ENCODE data around the gene SRGAP1.

Gene SRGAP1

GRCh38 chr12:64083285-64084210 lies 239.0 kb downstream of the SRGAP1 start:
- ATAC-seq = no peak
- no peaks in the 10 kb centered on the region for H3K9me3 Mint-ChIP-seq
- H3K4me3 Mint-ChIP-seq = no peak overlapping the region
- no peaks in the 10 kb centered on the region for H3K4me1 Mint-ChIP-seq
- no peak overlapping the region for H3K27ac Mint-ChIP-seq
- DNase-seq = no peak
- no peaks in the 10 kb centered on the region for H3K27me3 Mint-ChIP-seq

- H3K27ac Mint-ChIP-seq = peak overlapping the region in 1 of 2 donors; percentile 21
- DNase-seq = no peak
- no peaks in the 10 kb centered on the region for H3K9me3 Mint-ChIP-seq
- no peaks in the 10 kb centered on the region for H3K27me3 Mint-ChIP-seq
- no peak for ATAC-seq
- no peak overlapping the region for H3K4me3 Mint-ChIP-seq
- no peaks in the 10 kb centered on the region for H3K4me1 Mint-ChIP-seq
Observed at GRCh38 chr12:64085154-64085553, 240.7 kb downstream of the SRGAP1 start.

GRCh38 chr12:64085996-64086395 lies 241.5 kb downstream of the SRGAP1 start:
- no peaks in the 10 kb centered on the region for H3K9me3 Mint-ChIP-seq
- H3K4me1 Mint-ChIP-seq = no peaks in the 10 kb centered on the region
- H3K27me3 Mint-ChIP-seq = no peaks in the 10 kb centered on the region
- DNase-seq (no peak), ATAC-seq (no peak)
- no peak overlapping the region for H3K4me3 Mint-ChIP-seq
- no peak overlapping the region for H3K27ac Mint-ChIP-seq

GRCh38 chr12:64086946-64087345 lies 242.4 kb downstream of the SRGAP1 start:
- H3K27me3 Mint-ChIP-seq = no peaks in the 10 kb centered on the region
- no peak overlapping the region for H3K27ac Mint-ChIP-seq
- H3K4me3 Mint-ChIP-seq = no peak overlapping the region
- H3K9me3 Mint-ChIP-seq = no peaks in the 10 kb centered on the region
- H3K4me1 Mint-ChIP-seq = no peaks in the 10 kb centered on the region
- no peak for ATAC-seq
- no peak for DNase-seq

GRCh38 chr12:64087761-64088160 lies 243.3 kb downstream of the SRGAP1 start:
- H3K27ac Mint-ChIP-seq = no peak overlapping the region
- no peaks in the 10 kb centered on the region for H3K9me3 Mint-ChIP-seq
- H3K4me1 Mint-ChIP-seq = no peaks in the 10 kb centered on the region
- H3K4me3 Mint-ChIP-seq = no peak overlapping the region
- DNase-seq (no peak), ATAC-seq (no peak)
- H3K27me3 Mint-ChIP-seq = no peaks in the 10 kb centered on the region

GRCh38 chr12:64088431-64089349 lies 244.2 kb downstream of the SRGAP1 start:
- Mint-ChIP-seq H3K27me3 (no peaks in the 10 kb centered on the region), H3K4me3 (no peak overlapping the region), H3K27ac (no peak overlapping the region), H3K4me1 (no peaks in the 10 kb centered on the region), H3K9me3 (no peaks in the 10 kb centered on the region)
- ATAC-seq (no peak), DNase-seq (no peak)

- DNase-seq = no peak
- H3K4me1 Mint-ChIP-seq = no peaks in the 10 kb centered on the region
Observed at GRCh38 chr12:64090047-64090446, 245.5 kb downstream of the SRGAP1 start.

GRCh38 chr12:64091186-64091585 lies 246.7 kb downstream of the SRGAP1 start:
- no peaks in the 10 kb centered on the region for H3K4me1 Mint-ChIP-seq
- H3K9me3 Mint-ChIP-seq = no peaks in the 10 kb centered on the region
- no peaks in the 10 kb centered on the region for H3K27me3 Mint-ChIP-seq
- no peak overlapping the region for H3K4me3 Mint-ChIP-seq
- ATAC-seq = no peak
- no peak overlapping the region for H3K27ac Mint-ChIP-seq
- DNase-seq = no peak

More at GRCh38 chr12:64090047-64090446, 245.5 kb downstream of the SRGAP1 start:
- no peak for ATAC-seq
- Mint-ChIP-seq H3K27me3 (no peaks in the 10 kb centered on the region), H3K9me3 (no peaks in the 10 kb centered on the region), H3K4me3 (no peak overlapping the region), H3K27ac (no peak overlapping the region)

- DNase-seq (no peak), ATAC-seq (no peak)
- H3K9me3 Mint-ChIP-seq = no peaks in the 10 kb centered on the region
- H3K4me3 Mint-ChIP-seq = no peak overlapping the region
- H3K27ac Mint-ChIP-seq = no peak overlapping the region
- H3K4me1 Mint-ChIP-seq = no peaks in the 10 kb centered on the region
- no peaks in the 10 kb centered on the region for H3K27me3 Mint-ChIP-seq
Observed at GRCh38 chr12:64092507-64093196, 248.2 kb downstream of the SRGAP1 start.

- ATAC-seq (no peak), DNase-seq (no peak)
- Mint-ChIP-seq H3K27ac (no peak overlapping the region), H3K4me1 (no peaks in the 10 kb centered on the region), H3K4me3 (no peak overlapping the region), H3K9me3 (no peaks in the 10 kb centered on the region), H3K27me3 (peaks cover 5% of the 10 kb centered on the region)
Observed at GRCh38 chr12:64093689-64094088, 249.2 kb downstream of the SRGAP1 start.

GRCh38 chr12:64097366-64098105 lies 253.0 kb downstream of the SRGAP1 start:
- H3K4me1 Mint-ChIP-seq = no peaks in the 10 kb centered on the region
- ATAC-seq (no peak), DNase-seq (no peak)
- H3K27ac Mint-ChIP-seq = no peak overlapping the region
- peaks cover 21% of the 10 kb centered on the region for H3K27me3 Mint-ChIP-seq
- no peak overlapping the region for H3K4me3 Mint-ChIP-seq
- no peaks in the 10 kb centered on the region for H3K9me3 Mint-ChIP-seq

GRCh38 chr12:64098709-64099354 lies 254.3 kb downstream of the SRGAP1 start:
- DNase-seq = no peak
- no peak for ATAC-seq
- Mint-ChIP-seq H3K4me1 (no peaks in the 10 kb centered on the region), H3K9me3 (no peaks in the 10 kb centered on the region), H3K27me3 (peaks cover 23% of the 10 kb centered on the region), H3K27ac (no peak overlapping the region), H3K4me3 (no peak overlapping the region)

GRCh38 chr12:64099397-64099796 lies 254.9 kb downstream of the SRGAP1 start:
- no peak for ATAC-seq
- Mint-ChIP-seq H3K4me1 (no peaks in the 10 kb centered on the region), H3K9me3 (no peaks in the 10 kb centered on the region), H3K4me3 (no peak overlapping the region), H3K27ac (no peak overlapping the region), H3K27me3 (peaks cover 23% of the 10 kb centered on the region)
- no peak for DNase-seq

GRCh38 chr12:64102339-64102738 lies 257.8 kb downstream of the SRGAP1 start:
- ATAC-seq = no peak
- Mint-ChIP-seq H3K27ac (no peak overlapping the region), H3K4me1 (no peaks in the 10 kb centered on the region), H3K4me3 (no peak overlapping the region), H3K27me3 (peaks cover 27% of the 10 kb centered on the region), H3K9me3 (no peaks in the 10 kb centered on the region)
- DNase-seq = no peak

Data from stimulated activated naive CD8-positive, alpha-beta T cell treated with anti-CD3 and anti-CD28 coated beads, Interleukin-15, amount 100 ng/mL, for 72 hours (primary cell).